Thyroid gland (tissue), 4 donors: ENCODE results near the gene CHRD.

ENCODE experiments used
- POLR2A ChIP-seq, 2 donors: fragments of 450-650 bp; IDR thresholded peaks; one replicate each; pipeline ENCODE4 v1.6.1; 2017; ENCODE audit warnings: antibody characterized with exemption in 2 of 2, mild to moderate bottlenecking in 2 of 2, moderate library complexity in 1 of 2
- TF ChIP-seq, protein P1 (sequence below), 6 experiments: fragments of 200-600 bp in 3 of 6; fragments of 450-650 bp in 3 of 6; sonication (generic) in 3 of 6; IDR thresholded peaks; one replicate each; pipeline ENCODE4 v1.5.1; 2016 to 2019; ENCODE audit warnings: antibody characterized with exemption in 6 of 6, mild to moderate bottlenecking in 2 of 6, inconsistent platforms in 1 of 6, moderate library complexity in 1 of 6

DNA sequence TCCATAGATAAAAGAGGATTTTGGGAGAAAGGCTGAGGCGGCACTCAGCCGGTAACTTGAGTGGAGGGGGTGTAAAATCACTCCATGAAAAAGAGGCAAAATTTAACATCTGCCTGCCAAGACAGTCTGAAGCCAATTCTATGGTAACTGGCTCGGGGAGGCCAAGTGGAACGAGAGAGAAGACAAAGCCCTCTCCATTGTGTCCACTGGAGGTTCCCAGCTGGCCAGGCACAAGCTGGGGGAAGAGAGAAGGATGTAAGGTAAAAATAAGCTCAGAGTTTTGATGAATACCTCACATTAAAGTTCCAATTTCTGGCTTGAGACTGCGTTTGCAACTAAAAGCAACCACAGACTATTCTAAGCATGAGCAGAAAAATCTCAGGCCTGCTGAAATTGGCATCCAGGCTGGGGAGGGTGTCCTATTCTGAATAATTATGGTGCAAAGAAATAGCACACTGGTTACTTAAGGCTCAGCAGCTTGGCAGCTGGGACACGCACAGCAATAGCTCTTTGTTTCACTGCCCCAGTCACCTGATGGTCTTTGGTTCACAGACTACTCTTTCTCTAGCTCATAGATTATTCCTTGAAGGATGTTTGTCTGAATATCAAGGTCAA lies 48.8 kb downstream of the CHRD start:
- TF ChIP-seq POLR2A (IDR thresholded peaks at IDR 0.05), result no peak
- TF ChIP-seq, protein P1, sequence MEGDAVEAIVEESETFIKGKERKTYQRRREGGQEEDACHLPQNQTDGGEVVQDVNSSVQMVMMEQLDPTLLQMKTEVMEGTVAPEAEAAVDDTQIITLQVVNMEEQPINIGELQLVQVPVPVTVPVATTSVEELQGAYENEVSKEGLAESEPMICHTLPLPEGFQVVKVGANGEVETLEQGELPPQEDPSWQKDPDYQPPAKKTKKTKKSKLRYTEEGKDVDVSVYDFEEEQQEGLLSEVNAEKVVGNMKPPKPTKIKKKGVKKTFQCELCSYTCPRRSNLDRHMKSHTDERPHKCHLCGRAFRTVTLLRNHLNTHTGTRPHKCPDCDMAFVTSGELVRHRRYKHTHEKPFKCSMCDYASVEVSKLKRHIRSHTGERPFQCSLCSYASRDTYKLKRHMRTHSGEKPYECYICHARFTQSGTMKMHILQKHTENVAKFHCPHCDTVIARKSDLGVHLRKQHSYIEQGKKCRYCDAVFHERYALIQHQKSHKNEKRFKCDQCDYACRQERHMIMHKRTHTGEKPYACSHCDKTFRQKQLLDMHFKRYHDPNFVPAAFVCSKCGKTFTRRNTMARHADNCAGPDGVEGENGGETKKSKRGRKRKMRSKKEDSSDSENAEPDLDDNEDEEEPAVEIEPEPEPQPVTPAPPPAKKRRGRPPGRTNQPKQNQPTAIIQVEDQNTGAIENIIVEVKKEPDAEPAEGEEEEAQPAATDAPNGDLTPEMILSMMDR (IDR thresholded peaks at IDR 0.05), result no peak
